Transverse colon (tissue), 4 donors: Measurements from ENCODE around the gene FCRL5.

Experiments
- EP300 ChIP-seq: sonication (generic); formaldehyde crosslinking; IDR thresholded peaks from one replicate; pipeline ENCODE4 v1.6.1; 2017; ENCODE audit warnings: antibody characterized with exemption, low read depth
- POLR2A ChIP-seq: fragments of 450-650 bp; IDR thresholded peaks from one replicate; pipeline ENCODE4 v1.6.1; 2016; ENCODE audit warnings: antibody characterized with exemption, mild to moderate bottlenecking, moderate library complexity
- POLR2AphosphoS5 ChIP-seq, 3 donors: sonication (generic); formaldehyde crosslinking; IDR thresholded peaks; one replicate each; pipeline ENCODE4 v1.6.1; 2016; ENCODE audit warnings: antibody characterized with exemption in 3 of 3
- TF ChIP-seq, protein P1 (sequence below), 5 experiments: fragments of 200-600 bp in 3 of 5; fragments of 450-650 bp in 2 of 5; sonication (generic) in 3 of 5; IDR thresholded peaks; 1 replicate in 2 of 5; 2 replicates in 3 of 5; pipeline ENCODE4 v1.5.1; 2016 to 2017; ENCODE audit warnings: antibody characterized with exemption in 5 of 5, inconsistent platforms in 3 of 5, mild to moderate bottlenecking in 2 of 5, moderate library complexity in 1 of 5

GRCh38 chr1:157521056-157521455 lies 31.3 kb downstream of the FCRL5 start:
- TF ChIP-seq, protein P1, sequence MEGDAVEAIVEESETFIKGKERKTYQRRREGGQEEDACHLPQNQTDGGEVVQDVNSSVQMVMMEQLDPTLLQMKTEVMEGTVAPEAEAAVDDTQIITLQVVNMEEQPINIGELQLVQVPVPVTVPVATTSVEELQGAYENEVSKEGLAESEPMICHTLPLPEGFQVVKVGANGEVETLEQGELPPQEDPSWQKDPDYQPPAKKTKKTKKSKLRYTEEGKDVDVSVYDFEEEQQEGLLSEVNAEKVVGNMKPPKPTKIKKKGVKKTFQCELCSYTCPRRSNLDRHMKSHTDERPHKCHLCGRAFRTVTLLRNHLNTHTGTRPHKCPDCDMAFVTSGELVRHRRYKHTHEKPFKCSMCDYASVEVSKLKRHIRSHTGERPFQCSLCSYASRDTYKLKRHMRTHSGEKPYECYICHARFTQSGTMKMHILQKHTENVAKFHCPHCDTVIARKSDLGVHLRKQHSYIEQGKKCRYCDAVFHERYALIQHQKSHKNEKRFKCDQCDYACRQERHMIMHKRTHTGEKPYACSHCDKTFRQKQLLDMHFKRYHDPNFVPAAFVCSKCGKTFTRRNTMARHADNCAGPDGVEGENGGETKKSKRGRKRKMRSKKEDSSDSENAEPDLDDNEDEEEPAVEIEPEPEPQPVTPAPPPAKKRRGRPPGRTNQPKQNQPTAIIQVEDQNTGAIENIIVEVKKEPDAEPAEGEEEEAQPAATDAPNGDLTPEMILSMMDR (IDR thresholded peaks at IDR 0.05): no peak
- TF ChIP-seq POLR2A: no peak
- no peak for TF ChIP-seq POLR2AphosphoS5 (IDR thresholded peaks at IDR 0.05)
- TF ChIP-seq EP300: no peak
